Ovary (tissue), 3 donors: ENCODE measurements around the gene PRR19.

Source experiments
- CTCF ChIP-seq, 3 donors: fragments of 450-650 bp in 2 of 3; fragments of 200-600 bp in 1 of 3; IDR thresholded peaks; one replicate each; pipeline versions ENCODE4 v1.5.1 to v1.8.0; 2016 to 2022; ENCODE audit warnings: antibody characterized with exemption in 3 of 3, mild to moderate bottlenecking in 1 of 3
- EP300 ChIP-seq: sonication (generic); formaldehyde crosslinking; IDR thresholded peaks from one replicate; pipeline ENCODE4 v1.6.1; 2017; ENCODE audit warnings: antibody characterized with exemption
- POLR2A ChIP-seq: fragments of 450-650 bp; IDR thresholded peaks from one replicate; pipeline ENCODE4 v1.6.1; 2017; ENCODE audit warnings: antibody characterized with exemption, mild to moderate bottlenecking, moderate library complexity
- donor health status: DM: no; HTN: no; CAD: no.

GRCh38 chr19:42349378-42350107, 47.6 kb downstream of the PRR19 start:
- TF ChIP-seq CTCF (IDR thresholded peaks at IDR 0.05) (no peak), EP300 (no peak), POLR2A (no peak)
